Endometrial microvascular endothelial cells (primary cell): ENCODE data around the gene WTIP. TPM values are rescaled to one million over a fixed set of nuclear protein-coding genes. Genes with fewer than 3 reads are reported as not detected.
"Not testable (repeated sequence)": the region's sequence is repeated elsewhere in the genome, so short reads cannot be mapped to it uniquely, and the experiment has no call there.

ENCODE experiments used
- in situ Hi-C: cut with HindIII; loops from 2 replicates; pipeline ENCODE4 v1.10.0; 2017; ENCODE audit warnings: low sequenced_read_pairs, low pct_unique_long_range_greater_than_20kb; ENCODE audit errors: inconsistent ontology term
- total RNA-seq: library from RNA; depleted of rRNA; stranded (reverse); fragments of >200 nt; gene quantifications from one replicate; pipeline ENCODE4 v1.2.3, GENCODE V29; 2015; ENCODE audit errors: inconsistent ontology term

The WTIP gene
- total RNA-seq, 1 donor from 2014 or later, result 29.2 TPM

DNA sequence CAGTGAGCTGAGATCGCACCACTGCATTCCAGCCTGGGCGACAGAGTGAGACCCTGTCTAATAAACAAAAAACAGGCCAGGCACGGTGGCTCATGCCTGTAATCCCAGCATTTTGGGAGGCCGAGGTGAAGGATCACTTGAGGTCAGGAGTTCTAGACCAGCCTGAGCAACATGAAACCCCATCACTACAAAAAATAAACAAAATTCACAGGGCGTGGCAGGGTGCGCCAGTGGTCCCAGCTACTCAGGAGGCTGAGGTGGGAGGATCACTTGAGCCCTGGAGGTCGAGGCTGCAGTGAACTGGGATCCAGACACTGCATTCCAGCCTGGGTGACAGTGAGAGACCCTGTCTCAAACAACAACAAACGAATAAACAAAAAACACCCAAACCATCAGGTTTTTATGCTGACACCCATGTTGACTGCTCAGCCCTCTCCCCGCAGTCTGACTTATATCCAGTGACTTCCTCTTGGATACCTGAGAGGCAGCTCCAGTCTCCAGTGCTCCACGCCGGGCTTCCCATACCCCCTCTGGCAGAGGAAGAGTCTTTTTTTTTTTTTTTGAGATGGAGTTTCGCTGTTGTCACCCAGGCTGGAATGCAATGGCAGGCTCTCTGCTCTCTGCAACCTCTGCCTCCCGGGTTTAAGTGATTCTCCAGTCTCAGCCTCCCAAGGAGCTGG, 17.7 kb downstream of the WTIP start:
- in situ Hi-C loops, result no loop called here

DNA sequence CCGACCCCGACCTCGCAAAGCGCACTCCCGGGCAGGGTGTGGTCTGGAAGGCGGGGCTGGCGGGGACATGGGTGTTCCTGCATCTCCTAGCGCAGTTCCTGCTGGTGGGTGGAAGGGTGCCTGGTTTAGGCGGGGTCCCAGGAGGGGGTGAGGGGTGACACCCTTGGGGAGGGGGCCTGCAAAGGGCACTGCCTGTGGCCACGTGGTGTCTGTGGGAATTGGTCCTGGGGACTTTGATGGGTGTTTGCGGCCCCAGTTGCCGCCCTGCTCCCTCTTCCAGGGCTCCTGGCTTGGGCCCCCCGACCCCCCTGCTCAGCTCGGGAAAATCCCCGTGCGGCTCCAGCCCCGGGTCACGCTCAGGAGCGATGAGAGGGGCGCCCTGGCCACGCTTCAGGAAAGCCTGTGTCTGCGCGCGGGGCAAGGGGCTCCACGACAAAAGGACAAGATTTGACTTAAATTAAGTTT, 19.1 kb downstream of the WTIP start:
- in situ Hi-C loops, result no loop called here

GRCh38 chr19:34501339-34502320, 20.1 kb downstream of the WTIP start:
- in situ Hi-C loops, result no loop called here

DNA sequence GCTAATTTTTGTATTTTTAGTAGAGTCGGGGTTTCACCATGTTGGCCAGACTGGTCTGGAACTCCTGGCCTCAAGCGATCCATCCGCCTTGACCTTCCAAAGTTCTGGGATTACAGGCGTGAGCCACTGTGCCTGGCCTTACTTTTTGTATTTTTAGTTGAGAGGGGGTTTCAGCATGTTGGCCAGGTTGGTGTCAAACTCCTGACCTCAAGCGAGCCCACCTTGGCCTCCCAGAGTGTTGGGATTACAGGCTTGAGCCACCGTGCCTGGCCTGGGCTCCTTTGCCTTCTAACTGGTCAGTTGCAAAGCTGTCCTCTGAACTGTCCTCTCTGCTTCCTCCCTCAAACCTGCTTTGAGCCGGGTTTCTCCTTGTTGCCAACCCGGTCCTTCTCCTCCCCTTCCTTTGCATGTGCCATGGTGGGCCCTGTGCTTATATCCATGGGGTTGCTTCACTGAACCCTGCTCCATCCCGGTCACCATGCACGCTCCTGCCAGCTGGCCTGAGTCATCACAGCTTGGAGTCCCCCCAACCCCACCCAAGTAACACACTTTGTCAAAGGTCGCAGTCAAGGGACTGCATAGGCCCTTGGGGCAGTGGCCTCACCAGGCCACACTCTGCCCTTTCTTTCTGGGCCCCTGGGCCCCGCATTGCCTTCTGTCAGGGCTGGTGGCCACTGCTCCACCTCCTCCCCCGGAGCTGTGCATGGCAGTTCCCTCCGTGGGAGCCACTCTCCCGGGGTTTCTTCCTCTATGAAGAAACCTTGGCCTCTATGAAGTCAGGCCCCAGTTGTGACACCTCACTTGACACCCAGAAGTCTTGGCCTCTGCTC, 21.2 kb downstream of the WTIP start:
- in situ Hi-C loops, result no loop called here

- in situ Hi-C loops, result no loop called here
Measured at GRCh38 chr19:34503531-34504272, 22.1 kb downstream of the WTIP start.

DNA sequence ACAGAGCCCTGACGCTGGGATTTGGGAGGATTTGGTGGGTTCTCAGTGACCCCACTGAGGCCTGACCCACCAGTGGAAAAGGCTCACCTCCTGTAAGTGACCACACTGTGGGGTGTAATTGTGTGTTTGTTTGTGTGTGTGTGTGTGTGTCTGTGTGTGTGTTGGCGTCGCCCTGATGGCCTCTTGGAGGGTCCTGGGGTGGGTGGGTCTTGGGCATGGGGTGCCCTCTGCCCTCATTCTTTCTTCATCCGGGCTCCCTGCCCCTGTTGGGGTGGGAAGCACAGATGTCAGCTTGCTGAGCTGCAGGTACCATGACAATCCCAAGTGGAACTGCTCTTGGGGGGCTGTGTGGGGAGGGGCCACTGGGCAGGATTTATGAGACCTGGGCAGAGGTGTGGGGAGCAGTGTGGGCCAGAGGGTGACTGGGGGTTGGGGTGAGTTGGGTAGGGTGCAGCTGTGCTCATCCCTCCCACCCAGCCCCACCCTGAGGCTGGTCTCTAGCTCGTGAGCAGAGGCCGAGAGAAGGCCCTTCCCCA, 22.8 kb downstream of the WTIP start:
- in situ Hi-C loops, result no loop called here

DNA sequence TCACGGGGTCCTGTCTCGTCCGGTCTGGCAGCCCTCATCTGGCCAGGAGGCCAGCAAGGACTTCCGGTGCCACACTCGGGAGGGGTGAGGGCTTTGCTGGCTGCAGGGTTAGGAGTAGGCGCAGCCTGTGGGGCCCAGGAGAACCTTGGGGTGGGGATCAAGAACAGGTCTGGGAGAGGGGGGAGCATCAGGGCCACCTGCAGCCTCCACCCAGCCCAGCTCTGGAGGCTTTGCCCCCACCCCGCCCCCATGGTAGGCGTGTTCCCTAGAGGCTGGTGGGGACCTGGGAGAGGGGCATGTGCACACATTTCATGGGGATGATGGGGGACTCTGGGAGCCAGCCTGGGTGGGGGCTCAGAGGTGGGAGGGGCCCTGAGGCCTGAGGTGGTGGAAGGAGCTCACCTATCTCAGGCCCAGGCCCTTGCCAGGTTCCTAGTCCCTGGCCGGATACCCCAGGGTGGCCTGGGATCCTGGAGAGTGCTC, 23.3 kb downstream of the WTIP start:
- in situ Hi-C loops, result no loop called here

- in situ Hi-C loops, result no loop called here
Measured at GRCh38 chr19:34505321-34506025, 23.9 kb downstream of the WTIP start.

GRCh38 chr19:34506026-34506370, 24.4 kb downstream of the WTIP start:
- in situ Hi-C loops, result no loop called here

GRCh38 chr19:34507414-34508067, 26.0 kb downstream of the WTIP start:
- in situ Hi-C loops, result no loop called here

GRCh38 chr19:34508540-34508939, 27.0 kb downstream of the WTIP start:
- in situ Hi-C loops, result no loop called here

DNA sequence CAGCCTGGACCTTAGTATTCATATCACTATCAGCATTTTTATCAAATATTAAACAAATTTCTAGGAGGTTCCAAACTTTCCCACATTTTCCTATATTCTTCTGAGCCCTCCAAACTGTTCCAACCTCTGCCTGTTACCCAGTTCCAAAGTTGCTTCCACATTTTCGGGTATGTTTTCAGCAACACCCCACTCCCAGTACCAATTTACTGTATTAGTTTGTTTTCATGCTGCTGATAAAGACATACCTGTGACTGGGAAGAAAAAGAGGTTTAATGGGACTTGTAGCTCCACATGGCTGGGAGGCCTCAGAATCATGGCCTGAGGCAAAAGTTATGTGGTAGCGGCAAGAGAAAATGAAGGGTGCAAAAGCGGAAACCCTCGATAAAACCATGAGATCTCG, 29.3 kb downstream of the WTIP start:
- in situ Hi-C loops, result not testable (repeated sequence)

GRCh38 chr19:34512254-34512822, 30.8 kb downstream of the WTIP start:
- in situ Hi-C loops, result no loop called here

DNA sequence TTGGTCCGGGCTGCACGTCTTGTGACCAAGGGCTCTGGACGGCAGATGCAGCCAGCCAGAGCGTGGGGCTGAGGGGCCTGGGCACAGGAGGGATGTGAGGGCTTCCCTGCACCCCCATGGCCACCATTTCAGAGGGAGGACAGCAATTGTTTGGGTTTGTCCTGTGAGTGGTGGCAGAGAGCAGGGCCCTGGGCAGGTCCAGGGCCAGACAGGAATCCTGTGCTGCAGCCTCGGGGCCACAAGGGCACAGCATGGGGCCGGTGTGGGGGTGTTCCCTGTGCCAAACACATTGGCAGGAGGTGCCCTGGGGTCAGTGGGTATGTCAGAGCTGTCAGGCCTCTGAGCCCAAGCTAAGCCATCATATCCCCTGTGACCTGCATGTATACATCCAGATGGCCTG, 32.2 kb downstream of the WTIP start:
- in situ Hi-C loops, result no loop called here

- in situ Hi-C loops, result no loop called here
Measured at GRCh38 chr19:34519602-34520001, 38.0 kb downstream of the WTIP start.

DNA sequence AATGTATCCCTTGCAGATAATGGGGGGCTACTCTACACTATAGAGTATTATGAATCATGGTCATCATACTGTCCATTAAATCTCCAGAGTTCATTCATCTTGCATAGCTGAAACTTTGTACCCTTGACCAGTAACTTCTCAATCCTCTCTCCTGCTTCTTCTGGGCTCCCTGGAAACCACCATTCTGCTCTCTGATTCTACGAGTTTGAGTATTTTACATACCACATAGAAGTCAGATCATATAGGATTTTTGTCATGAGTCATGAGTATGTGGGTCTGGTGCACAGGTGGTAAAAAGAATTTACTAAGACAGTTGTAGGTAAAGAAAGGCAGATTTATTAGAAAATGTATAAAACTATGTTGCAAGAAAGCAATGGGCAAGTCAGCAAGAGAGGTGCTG, 41.9 kb downstream of the WTIP start:
- in situ Hi-C loops, result no loop called here

DNA sequence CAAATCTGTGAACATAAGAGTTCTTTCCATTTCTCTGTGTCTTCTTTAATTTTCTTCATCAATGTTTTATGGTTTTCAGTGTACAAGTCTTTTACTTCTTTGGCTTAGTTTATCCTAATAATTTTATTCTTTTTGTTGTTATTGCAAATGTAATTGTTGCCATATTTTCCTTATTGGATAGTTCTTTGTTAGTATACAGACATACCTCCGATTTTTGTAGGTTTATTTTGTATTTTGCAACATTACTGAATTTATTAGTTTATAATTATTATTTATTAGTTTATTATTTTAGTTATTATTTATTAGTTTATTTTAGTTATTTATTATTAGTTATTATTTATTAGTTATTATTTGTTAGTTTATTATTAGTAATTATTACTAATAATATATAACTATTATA, 43.4 kb downstream of the WTIP start:
- in situ Hi-C loops, result no loop called here
